Stimulated activated CD4-positive, alpha-beta T cell treated with anti-CD3 and anti-CD28 coated beads, TNF-alpha, amount 100 ng/mL, for 24 hours (primary cell): ENCODE data around the gene AK1.
A peak's percentile ranks its signal among the peaks of the same experiment; 100 is the strongest.

Source experiments
- DNase-seq, 3 experiments: peaks; one replicate each; pipeline ENCODE4 v3.0.0-alpha.2; 2020; ENCODE audit warnings: low read depth in 3 of 3

The AK1 gene

GRCh38 chr9:127877566-127877998 lies at the start of gene AK1:
Gene AK1 (minus strand): TSS chr9:127877675. CDS start chr9:127874617, 3,058 bp downstream.
- no peak for DNase-seq

GRCh38 chr9:127926906-127927200 lies 49.4 kb upstream of the AK1 start:
- DNase-seq, result no peak

DNA sequence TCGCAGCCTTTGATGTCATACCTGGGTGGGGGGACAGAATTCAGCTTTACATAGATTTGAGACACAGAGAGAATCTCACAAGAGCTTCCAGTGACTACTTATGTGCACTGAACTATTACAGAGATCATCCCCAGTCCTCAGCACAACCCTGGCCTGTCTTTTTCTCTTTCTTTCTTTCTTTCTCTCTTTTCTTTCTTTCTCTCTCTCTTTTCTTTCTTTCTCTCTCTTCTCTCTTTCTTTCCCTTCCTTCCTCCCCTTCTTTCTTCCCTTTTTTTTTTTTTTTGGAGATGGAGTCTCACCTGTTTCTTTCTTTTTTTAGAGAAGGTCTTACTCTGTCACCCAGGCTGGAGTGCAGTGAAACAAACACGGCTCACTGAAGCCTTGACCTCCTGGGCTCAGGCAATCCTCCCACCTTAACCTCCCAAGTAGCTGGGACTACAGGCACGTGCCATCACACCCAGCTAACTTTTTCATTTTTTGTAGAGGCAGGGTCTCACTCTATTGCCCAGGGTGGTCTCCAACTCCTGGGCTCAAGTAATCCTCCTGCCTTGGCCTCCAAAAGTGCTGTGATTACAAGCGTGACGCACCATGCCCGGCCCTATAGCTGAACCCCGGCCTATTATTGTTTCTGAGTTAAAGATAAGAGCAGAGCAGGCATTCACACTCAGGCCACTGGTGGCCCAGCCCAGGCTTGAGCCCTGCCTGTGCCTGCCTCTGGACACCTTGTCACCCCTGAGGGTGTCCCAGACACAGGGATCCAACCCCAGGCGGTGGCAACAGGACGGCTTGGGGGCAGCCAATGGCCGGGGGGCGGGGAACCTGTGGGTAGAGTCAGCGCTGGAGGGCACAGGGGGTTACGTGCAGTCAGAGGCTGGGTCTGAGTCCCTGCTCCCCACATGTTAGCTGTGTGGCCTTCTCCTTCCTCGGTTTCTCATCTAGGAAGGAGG lies 48.8 kb upstream of the AK1 start:
- DNase-seq, result no peak

GRCh38 chr9:127924736-127925444 lies 47.4 kb upstream of the AK1 start:
- no peak for DNase-seq

- DNase-seq, result no peak
Measured at GRCh38 chr9:127923771-127924170, 46.3 kb upstream of the AK1 start.

DNA sequence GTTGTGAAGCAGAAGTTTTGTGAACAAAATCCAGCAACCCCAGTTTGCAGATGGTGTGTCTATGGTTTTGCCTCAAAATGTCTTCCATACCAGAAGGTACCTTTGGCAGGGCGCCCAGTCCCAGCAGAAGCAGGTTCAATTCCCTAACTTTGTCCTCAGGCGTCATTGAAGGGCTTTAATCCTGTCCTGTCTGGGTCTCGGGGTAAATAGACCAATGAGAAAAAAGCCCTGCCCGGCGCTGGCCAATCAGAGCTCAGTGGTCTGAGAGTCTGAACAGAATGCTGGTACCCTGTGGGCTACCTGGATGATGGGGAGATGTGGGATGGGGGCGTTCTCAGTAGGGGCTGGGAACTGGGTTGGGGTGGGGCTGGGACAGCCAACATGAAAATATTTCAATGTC lies 45.6 kb upstream of the AK1 start:
- DNase-seq, result no peak

GRCh38 chr9:127921557-127922120 lies 44.2 kb upstream of the AK1 start:
- peak; percentile 60 to 76 (median 71) for DNase-seq

GRCh38 chr9:127920794-127921193 lies 43.3 kb upstream of the AK1 start:
- DNase-seq, result no peak

DNA sequence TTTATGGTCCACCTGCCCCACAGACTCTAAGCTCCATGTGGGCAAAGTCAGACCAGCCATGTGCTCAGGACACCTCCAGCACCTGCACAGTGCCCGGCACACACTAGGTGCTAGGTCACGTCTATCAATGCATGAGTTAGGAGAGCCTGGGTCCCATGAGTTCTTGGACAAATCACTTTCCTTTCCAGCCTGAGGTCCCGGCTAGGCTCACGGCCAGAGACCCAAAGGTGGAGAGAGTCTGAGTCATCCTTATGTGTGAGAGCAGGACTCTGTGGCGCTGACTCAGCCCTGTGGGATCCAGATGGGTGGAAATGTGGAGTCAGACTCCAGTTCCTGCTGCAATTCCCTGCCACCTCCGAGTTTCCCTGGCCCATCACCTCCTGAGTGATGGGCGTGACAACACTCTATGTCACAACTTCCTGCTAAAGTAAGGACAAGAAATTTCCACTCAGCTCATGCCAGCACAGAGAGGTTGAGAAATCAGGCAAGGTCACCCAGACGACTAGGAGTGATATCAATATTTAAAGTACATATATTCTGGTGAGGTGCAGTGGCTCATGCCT lies 41.9 kb upstream of the AK1 start:
- no peak for DNase-seq

DNA sequence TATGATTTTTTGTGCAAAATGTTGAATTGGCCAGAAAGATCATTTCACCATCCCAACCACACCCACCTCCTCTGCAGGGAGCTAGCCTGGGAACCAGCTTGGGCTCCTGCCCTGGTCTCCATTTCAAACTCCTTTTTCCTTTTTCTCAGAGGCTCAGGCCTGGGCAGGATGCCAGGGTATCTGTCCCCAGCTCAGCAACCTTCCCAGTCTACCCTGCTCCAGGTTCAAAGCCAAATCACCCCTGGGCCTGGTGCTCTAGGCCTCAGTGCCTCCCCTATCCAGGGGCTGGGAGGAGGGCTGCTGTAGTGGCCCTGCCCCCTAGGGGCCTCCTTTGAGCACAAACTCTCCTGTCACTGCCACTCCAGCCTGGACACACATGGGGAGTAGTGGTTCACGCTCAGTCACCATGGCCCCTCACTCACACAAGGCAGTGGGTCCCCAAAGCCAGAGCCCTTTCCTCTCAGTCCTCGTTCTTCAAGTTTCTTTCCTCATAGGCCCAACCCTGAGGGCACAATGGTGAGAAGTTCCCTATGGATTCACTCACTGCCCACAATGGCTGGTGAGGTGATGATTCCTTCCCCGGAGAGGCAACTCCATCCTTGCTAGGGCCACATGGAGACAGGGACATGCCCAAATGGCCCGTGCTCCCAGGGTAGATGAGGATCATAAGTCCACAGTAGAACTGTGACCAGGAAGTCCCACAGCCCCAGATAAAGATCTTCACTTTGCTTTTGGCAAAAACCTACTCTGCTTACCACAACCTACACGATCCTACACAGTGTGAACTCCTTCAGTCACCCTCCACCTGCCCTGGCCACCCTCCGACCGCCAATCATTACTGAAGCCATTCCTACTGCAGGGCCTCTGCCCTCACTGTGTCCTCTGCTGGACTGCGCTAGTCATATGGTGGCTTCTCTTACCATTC lies 41.0 kb upstream of the AK1 start:
- no peak for DNase-seq

DNA sequence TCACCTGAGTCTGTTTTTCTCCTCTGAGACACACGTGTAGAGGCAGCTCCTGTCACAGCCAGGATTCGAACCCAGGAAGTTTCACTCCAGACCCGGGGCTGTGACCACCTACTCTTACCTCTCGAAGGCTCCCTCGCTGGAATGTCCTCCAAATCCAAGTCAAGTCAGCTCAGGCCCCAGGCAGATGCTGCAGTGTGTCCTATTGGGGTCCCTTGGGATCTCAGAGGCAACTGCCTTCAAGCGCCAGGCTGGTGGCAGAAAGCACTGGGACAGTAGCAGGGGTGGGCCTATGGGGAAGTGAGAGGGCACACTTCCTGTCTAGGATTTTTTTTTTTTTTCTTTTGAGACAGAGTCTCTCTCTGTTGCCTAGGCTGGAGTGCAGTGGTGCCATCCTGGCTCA lies 40.1 kb upstream of the AK1 start:
- DNase-seq, result no peak

DNA sequence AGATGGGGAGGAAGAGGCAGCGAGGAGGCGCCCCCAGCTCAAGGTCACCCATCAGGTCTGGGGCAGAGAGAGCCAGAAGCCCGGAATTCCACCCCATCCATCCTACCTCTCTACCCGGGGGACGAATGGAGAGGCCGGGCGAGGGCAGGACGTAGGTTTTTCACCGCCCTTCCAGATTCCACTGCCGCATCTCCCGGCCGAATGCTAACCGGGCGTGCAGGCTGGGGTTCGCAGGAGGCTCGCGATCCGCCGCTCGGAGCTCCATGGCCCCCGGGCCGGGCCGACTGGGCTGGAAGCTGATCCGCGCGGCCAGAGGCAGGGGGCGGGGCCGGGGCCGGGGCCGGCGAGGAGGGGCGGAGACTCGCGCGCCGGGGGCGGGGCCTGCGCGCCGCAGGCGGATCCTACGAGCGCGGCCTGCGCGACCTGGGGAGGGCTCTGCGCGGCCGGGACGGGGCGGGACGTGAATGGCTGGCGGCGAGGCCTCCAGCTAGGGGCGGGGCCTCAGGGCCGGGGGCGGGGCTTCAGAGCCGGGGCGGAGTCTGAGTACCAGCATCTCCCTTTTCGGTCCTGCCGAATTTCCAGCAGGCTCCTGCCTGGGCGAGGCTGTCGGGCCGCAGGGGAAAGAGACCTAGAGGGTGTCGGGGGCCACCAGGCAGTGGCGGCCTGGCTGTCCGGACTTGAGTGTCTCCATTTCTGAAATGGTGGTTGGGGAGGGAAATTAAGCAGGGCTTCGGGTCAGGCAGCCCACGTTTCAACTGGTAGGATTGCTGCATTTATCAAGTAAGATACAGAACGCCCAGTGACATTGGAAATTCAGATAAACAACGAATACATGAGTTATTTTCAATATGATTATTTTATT lies 39.5 kb upstream of the AK1 start, which contains the start of gene ST6GALNAC4:
ST6GALNAC4 (minus strand) TSS at position 322 of the 862 bp plus-strand sequence. CDS start 622 bp downstream, outside the sequence.
- peak; percentile 92 to 98 (median 92) for DNase-seq

- no peak for DNase-seq
Measured at GRCh38 chr9:127915801-127916719, 38.6 kb upstream of the AK1 start.

- no peak for DNase-seq
Measured at GRCh38 chr9:127915325-127915752, 37.9 kb upstream of the AK1 start.

DNA sequence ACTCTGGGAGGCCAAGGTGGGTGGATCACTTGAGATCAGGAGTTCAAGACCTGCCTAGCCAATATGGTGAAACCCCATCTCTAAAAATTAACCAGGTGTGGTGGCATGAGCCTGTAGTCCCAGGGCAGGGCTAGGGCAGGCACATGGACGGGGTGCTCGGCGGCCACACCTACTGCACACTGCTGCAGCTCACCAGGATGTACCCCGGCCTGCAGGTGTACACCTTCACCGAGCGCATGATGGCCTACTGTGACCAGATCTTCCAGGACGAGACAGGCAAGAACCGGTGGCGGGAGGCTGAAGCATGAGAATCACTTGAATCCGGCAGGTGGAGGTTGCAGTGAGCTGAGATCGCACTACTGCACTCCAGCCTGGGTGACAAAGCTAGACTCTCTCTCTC lies 36.2 kb upstream of the AK1 start:
- DNase-seq, result no peak

DNA sequence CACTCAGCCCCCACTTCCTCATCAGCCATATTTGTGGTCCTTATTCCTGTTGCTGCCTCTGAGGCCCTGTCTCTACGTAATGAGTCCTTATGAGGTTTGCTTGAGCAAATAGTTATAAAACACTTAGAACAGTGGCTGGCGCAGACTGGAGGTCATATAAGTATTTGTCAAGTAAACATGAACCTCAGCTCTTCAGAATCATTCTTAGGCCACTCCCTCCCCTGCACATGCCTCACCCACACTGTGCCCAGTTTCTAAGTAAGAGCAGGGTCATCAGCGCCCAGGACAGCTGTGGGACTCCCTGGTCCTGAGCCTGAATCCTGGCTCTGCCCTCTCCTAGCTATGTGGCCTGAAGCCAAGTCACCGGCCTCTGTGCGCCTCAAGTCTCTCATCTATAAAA lies 35.4 kb upstream of the AK1 start:
- no peak for DNase-seq

DNA sequence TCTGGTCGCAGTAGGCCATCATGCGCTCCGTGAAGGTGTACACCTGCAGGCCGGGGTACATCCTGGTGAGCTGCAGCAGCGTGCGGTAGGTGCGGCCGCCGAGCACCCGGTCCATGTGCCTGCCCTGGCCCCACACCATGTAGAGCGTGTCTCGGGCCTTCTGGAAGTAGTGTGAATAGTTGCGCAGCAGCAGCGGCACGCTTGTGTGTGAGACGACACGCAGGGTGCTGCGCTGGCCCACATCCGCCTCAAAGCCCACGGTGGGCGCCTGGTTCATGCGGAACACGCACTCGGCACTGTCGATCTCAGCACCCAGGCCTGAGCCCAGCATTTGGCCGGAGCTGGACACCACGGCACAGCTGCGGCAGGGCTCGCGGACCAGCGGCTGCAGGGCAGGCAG lies 34.8 kb upstream of the AK1 start:
- DNase-seq, result no peak

- no peak for DNase-seq
Measured at GRCh38 chr9:127910613-127911205, 33.2 kb upstream of the AK1 start.

DNA sequence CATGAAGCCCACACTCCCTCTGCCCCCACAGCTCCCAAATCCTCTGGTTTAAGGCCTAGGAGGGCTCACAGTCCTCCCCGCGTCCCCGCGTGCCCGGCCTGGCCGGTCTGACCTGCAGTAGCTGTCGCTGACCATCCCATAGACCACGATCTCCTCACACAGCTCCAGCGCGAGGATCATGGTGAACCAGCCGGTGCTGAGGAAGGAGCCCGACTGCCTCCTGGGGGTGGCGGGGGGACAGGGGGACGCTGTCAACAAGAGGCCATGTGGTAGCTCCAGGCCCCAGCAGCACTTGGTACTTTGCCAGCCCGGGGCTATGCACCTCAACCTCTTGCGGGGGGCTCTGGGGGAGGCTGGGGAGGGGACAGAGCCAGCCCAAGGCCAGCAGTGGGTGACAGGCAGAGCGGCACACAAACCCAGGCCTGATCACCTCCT lies 32.4 kb upstream of the AK1 start:
- DNase-seq, result no peak
